K562 (cell line): ENCODE results near the gene UPK3A. TPM values are rescaled to one million over a fixed set of nuclear protein-coding genes. Genes with fewer than 3 reads are reported as not detected.

Experiments
- CBX5 ChIP-seq: IDR thresholded peaks from 2 replicates; pipeline ENCODE4 v1.6.1; 2014; ENCODE audit warnings: low read depth, borderline replicate concordance
- CXXC5 ChIP-seq: fragments of 250-450 bp; sonication (Bioruptor Pico); IDR thresholded peaks from 2 replicates; pipeline ENCODE4 v1.8.0; 2022; ENCODE audit warnings: inconsistent platforms, mild to moderate bottlenecking, moderate library complexity
- FOXK2 ChIP-seq, 2 experiments: fragments of 450-650 bp; IDR thresholded peaks in 1 of 2; conservative IDR thresholded peaks in 1 of 2; 2 replicates each; pipeline ENCODE4 v1.6.1; 2016; ENCODE audit warnings: low read depth in 2 of 2, mild to moderate bottlenecking in 1 of 2
- FOXP1 ChIP-seq: sonication (generic); formaldehyde crosslinking; IDR thresholded peaks from 2 replicates; pipeline ENCODE4 v1.8.0; 2022; ENCODE audit warnings: mild to moderate bottlenecking, missing genetic modification reagents
- GABPB1 ChIP-seq: sonication (generic); formaldehyde crosslinking; IDR thresholded peaks from 2 replicates; pipeline ENCODE4 v1.8.0; 2022; ENCODE audit warnings: mild to moderate bottlenecking, missing genetic modification reagents
- MCM5 ChIP-seq: fragments of 450-650 bp; IDR thresholded peaks from 2 replicates; pipeline ENCODE4 v1.6.1; 2016; ENCODE audit warnings: low read depth
- MYC ChIP-seq, 2 experiments: fragments of 250-450 bp in 1 of 2; sonication (Bioruptor Pico) in 1 of 2; IDR thresholded peaks; 2 replicates each; pipeline versions ENCODE4 v1.5.1 to v1.6.1; 2012 to 2021; ENCODE audit warnings: low read depth in 2 of 2, borderline replicate concordance in 1 of 2, improper control_type of control experiment in 1 of 2, low read length in 1 of 2, mild to moderate bottlenecking in 1 of 2, moderate library complexity in 1 of 2
- NRF1 ChIP-seq, 2 experiments: fragments of 450-650 bp; IDR thresholded peaks in 1 of 2; conservative IDR thresholded peaks in 1 of 2; 2 replicates each; pipeline ENCODE4 v1.6.1; 2014; ENCODE audit warnings: mild to moderate bottlenecking in 2 of 2
- PRMT5 ChIP-seq: sonication (generic); formaldehyde crosslinking; IDR thresholded peaks from 2 replicates; pipeline ENCODE4 v1.5.0; 2020; ENCODE audit warnings: missing genetic modification reagents
- REST ChIP-seq, 2 experiments: fragments of 450-650 bp; formaldehyde crosslinking in 1 of 2; IDR thresholded peaks; 2 replicates each; pipeline versions ENCODE4 v1.4.0 to v1.6.1; 2014 to 2020; ENCODE audit warnings: mild to moderate bottlenecking in 2 of 2, borderline replicate concordance in 1 of 2, low read depth in 1 of 2
- ZNF408 ChIP-seq: fragments of 250-450 bp; sonication (Bioruptor Pico); IDR thresholded peaks from 2 replicates; pipeline ENCODE4 v1.4.0; 2020; ENCODE audit warnings: low read depth, mild to moderate bottlenecking, moderate library complexity
- ZSCAN32 ChIP-seq: fragments of 450-650 bp; formaldehyde crosslinking; IDR thresholded peaks from 2 replicates; pipeline ENCODE4 v1.4.0; 2020; ENCODE audit warnings: mild to moderate bottlenecking, moderate library complexity
- polyA plus RNA-seq, 8 experiments: library from polyadenylated mRNA; depleted of rRNA in 4 of 8; stranded (reverse) in 5 of 8; unstranded in 3 of 8; fragments of >200 nt; fragmentation: Nextera tagmentation in 2 of 8; fragmentation: Illumina TruSeq in 1 of 8; extraction: Ambion mirVana in 2 of 8; extraction: Trizol in 1 of 8; gene quantifications; 2 replicates each; pipeline versions ENCODE4 v1.2.1 to v1.2.3, GENCODE V29; 2011 to 2014; ENCODE audit warnings: inconsistent platforms in 1 of 8, missing spikeins in 1 of 8
- total RNA-seq, 7 experiments: library from RNA; depleted of rRNA in 6 of 7; stranded (reverse); fragments of >200 nt in 6 of 7; fragmentation: Illumina TruSeq in 2 of 7; extraction: Trizol in 2 of 7; gene quantifications; 2 replicates each; pipeline versions ENCODE4 v1.2.1 to v1.2.3, GENCODE V29; 2011 to 2021; ENCODE audit warnings: low replicate concordance in 1 of 7
- TF ChIP-seq, protein P1 (sequence below): fragments of 250-450 bp; sonication (Bioruptor Pico); IDR thresholded peaks from 2 replicates; pipeline ENCODE4 v1.6.1; 2021; ENCODE audit warnings: mild to moderate bottlenecking
- TF ChIP-seq, protein P2 (sequence below), 2 experiments: fragments of 200-800 bp in 1 of 2; sonication (Bioruptor generic) in 1 of 2; sonication (generic) in 1 of 2; formaldehyde crosslinking in 1 of 2; IDR thresholded peaks in 1 of 2; conservative IDR thresholded peaks in 1 of 2; 2 replicates each; pipeline versions ENCODE4 v1.5.0 to v1.6.1; 2016 to 2020; ENCODE audit warnings: missing compliant biosample characterization in 1 of 2, missing genetic modification characterization in 1 of 2, missing genetic modification reagents in 1 of 2
- TF ChIP-seq, protein P3 (sequence below): fragments of 450-650 bp; formaldehyde crosslinking; IDR thresholded peaks from 2 replicates; pipeline ENCODE4 v1.4.0; 2020; ENCODE audit warnings: mild to moderate bottlenecking

The UPK3A gene
- total and polyA plus RNA-seq, 9 of the 15 experiments (the other 6 are each of a cell fraction or from before 2014, with no cell fraction given), result not detected

DNA sequence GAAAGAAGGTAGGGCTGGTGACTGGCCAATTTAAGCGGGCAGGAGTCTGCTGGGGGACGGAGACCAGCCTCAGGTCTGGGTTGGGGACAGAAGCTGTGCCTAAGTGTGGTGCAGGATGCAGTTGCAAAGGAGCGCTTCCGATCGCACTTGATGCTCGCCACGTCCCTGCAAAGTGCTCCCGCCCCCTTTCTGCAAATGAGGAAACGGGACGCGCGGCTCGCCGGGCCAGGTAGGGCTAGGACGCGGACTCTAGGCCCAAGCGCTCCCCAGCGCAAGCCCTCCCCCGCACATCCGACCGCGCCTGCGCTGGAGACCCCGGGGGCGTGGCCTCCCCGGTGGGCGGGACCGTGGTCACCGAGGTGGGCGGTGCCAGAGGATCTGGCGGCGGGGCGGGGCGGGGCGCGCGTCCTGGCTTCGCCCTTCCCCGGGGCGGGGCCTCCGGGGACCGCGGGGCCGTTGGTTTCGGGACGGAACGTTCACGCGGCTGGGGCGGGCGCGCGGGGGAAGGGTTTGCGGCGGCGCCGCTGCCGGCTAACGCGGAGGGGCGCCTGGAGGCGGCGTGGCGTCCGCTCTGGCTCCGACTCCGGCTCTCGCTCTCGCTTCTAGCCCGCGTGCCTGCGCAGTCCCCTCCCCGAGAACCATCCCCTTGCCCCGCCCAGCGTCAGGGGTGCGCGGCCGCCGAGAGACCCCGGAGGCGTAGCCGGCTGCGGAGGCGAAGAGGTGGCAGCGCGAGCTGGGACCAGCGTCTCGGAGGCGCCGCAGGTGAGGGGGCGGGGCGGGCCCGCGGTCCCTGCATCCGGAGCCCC is 24.9 kb downstream of the UPK3A start, which contains the start of gene FAM118A (continued):
- TF ChIP-seq, protein P1, sequence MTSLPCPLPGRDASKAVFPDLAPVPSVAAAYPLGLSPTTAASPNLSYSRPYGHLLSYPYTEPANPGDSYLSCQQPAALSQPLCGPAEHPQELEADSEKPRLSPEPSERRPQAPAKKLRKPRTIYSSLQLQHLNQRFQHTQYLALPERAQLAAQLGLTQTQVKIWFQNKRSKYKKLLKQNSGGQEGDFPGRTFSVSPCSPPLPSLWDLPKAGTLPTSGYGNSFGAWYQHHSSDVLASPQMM (CRISPR knock-in tag), result no peak
- TF ChIP-seq ZSCAN32 (CRISPR knock-in tag) (no peak), CBX5 (no peak), GABPB1 (CRISPR knock-in tag) (peak; percentile 93), FOXP1 (CRISPR knock-in tag) (no peak), PRMT5 (CRISPR knock-in tag) (no peak), MYC (IDR thresholded peaks at IDR 0.05; ENCODE audit: low read depth, low read length) (peak; percentile 82), MYC (CRISPR knock-in tag; IDR thresholded peaks at IDR 0.05; ENCODE audit: borderline replicate concordance, low read depth) (no peak), ZNF408 (no peak), FOXK2 (conservative IDR thresholded peaks at IDR 0.05 in 1 of 2, IDR thresholded peaks at IDR 0.05 in 1 of 2; ENCODE audit: low read depth in 2 of 2) (no peak), NRF1 (conservative IDR thresholded peaks at IDR 0.05 in 1 of 2, IDR thresholded peaks at IDR 0.05 in 1 of 2) (peak; percentile 93 to 94), MCM5 (no peak), CXXC5 (CRISPR knock-in tag) (peak; percentile 89), REST (IDR thresholded peaks at IDR 0.05; ENCODE audit: borderline replicate concordance) (no peak), REST (CRISPR knock-in tag; IDR thresholded peaks at IDR 0.05; ENCODE audit: low read depth) (no peak)
- TF ChIP-seq, protein P2, sequence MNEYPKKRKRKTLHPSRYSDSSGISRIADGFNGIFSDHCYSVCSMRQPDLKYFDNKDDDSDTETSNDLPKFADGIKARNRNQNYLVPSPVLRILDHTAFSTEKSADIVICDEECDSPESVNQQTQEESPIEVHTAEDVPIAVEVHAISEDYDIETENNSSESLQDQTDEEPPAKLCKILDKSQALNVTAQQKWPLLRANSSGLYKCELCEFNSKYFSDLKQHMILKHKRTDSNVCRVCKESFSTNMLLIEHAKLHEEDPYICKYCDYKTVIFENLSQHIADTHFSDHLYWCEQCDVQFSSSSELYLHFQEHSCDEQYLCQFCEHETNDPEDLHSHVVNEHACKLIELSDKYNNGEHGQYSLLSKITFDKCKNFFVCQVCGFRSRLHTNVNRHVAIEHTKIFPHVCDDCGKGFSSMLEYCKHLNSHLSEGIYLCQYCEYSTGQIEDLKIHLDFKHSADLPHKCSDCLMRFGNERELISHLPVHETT (CRISPR knock-in tag; conservative IDR thresholded peaks at IDR 0.05 in 1 of 2, IDR thresholded peaks at IDR 0.05 in 1 of 2), result peak in 1 of 2 experiments; percentile 89; a peak in 2 of 4 replicates
- TF ChIP-seq, protein P3, sequence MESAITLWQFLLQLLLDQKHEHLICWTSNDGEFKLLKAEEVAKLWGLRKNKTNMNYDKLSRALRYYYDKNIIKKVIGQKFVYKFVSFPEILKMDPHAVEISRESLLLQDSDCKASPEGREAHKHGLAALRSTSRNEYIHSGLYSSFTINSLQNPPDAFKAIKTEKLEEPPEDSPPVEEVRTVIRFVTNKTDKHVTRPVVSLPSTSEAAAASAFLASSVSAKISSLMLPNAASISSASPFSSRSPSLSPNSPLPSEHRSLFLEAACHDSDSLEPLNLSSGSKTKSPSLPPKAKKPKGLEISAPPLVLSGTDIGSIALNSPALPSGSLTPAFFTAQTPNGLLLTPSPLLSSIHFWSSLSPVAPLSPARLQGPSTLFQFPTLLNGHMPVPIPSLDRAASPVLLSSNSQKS (CRISPR knock-in tag), result no peak
